Measurements from ENCODE around the gene TENM4.

Gene TENM4

DNA sequence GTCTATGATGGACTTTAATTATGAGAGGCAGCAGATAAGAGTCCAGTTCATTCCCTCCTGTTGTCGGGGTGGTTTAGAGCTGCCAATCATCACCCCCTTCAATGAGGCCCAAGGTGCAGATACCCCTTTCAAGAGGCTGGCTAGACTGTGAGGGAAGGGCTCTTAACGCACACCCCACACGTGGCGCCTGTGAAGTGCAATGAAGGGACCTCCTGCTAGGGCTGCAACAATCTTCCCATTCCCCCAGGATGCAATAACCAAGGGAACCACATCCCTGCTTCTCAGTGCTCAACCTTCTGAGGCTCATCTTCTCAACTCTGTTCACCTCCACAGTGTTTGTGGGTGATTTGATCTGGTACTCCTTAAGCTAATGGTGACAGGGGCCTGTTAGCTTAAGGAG lies 19.0 kb downstream of the TENM4 start:
- no peak for DNase-seq (ENCODE audit: low read depth in 1 of 2, low spot score in 1 of 2)

DNA sequence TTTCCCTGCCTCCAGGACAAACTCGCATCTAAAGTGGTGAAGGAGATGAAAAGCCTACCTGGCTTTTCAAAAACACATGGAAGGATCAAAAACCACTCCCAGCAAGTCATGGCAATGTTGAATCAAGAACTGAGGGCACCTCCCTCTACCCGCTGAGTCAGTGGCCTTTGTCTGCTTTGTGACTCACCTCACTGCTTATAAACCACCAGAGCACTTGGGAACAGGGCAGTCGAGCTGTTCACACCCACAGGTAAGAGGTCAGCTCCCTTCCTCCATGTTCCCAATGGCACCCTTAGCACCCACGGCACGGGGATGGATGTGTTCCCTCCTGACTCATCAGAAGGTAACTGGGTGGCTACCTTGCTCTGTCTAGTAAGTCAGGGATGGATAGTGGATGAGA lies 21.7 kb downstream of the TENM4 start:
- DNase-seq (ENCODE audit: low read depth in 1 of 2, low spot score in 1 of 2) = no peak

DNA sequence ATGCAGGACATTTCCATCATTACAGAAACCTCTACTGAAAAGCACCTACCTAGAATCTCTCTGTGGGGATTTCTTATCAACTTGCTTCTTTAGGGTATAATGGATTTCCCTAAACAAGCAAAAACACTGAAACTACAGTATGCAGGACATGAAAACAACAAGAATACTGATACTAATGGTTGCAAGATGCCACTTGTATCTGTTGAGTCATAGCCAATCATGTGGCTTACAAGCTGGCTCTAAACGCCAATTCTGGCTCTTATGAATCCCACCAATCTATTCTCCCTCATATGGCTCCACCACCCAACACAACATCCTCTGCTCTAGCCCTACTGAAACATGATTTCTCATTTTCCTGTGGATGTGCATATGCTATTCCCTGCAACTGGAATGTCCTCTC lies 22.6 kb downstream of the TENM4 start:
- no peak for DNase-seq (ENCODE audit: low read depth in 1 of 2, low spot score in 1 of 2)

DNA sequence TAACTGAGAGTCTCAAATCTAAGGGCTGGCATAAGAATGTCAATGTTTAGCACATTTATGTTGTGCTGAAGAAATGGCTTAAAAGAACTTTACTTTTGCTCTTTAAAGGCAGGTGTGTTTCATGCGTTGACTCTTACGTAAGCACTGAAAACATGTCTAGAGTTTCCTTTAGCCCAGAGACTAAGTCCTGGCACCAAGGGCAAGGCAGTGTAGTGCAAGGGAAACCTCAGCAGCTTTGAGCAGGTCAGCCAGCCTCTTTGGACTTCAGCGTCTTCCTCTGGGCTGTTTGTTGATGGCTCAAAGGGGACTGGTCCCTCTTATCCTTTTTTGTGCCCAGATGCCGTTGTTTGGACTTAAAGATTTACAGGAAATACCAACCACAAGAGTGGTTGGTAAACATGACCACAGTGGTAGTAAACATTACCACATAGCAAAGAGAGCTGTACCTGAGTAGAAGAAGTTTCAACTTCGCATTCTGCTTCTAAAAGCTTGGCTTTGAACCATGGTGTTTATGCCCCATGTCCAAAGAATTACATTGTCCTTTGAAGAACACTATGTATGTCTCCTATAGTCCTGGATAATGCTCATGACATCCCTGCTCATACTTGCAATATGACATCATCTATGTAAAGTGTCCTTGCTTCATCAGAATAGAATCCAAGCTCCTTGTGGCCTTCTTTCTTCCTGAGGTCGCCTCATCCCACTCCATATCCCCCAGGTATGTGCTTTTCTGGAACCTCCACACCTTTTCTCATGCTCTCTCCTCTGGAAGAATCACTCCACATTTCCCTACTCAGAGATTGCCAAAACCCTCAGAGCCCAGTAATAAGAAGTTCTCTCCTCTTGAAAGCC lies 23.5 kb downstream of the TENM4 start:
- no peak for DNase-seq (ENCODE audit: low read depth in 1 of 2, low spot score in 1 of 2)

DNA sequence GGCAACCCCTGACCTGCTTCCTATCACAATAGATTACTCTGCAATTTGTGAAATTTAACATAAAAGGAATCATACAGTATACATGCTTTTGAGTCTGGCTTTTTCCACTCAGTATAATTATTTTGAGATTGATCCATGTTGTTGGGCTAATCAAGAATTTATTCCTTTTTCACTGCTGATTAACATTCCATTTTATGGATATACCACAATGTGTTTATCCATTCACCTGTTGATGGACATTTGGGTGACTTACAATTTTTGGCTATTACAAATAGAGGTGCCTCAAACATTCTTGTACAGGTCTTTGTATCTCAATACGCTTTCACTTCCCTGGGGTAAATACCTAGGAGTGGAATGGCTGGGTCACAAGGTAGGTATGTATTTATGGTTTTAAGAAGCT lies 24.9 kb downstream of the TENM4 start:
- DNase-seq (ENCODE audit: low read depth in 1 of 2, low spot score in 1 of 2) = no peak

DNA sequence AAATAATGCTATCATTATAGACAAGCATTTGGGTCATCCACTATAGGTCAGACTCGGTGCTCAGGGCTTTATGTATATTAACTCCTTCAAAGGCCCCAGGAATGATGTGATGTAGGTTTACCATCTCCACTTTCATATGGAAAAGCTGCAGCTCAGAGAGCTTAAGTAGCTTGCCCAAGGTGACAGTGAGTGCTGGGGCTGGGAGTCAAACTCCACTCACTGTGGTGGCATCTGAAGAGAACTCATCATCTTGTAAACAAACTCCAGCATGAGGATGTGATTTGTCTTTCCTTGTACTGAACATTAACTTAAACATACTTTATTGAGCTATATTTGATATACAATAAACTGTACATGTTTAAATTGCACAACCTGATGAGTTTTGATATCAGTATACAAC lies 25.4 kb downstream of the TENM4 start:
- DNase-seq (ENCODE audit: low read depth in 1 of 2, low spot score in 1 of 2) = no peak

DNA sequence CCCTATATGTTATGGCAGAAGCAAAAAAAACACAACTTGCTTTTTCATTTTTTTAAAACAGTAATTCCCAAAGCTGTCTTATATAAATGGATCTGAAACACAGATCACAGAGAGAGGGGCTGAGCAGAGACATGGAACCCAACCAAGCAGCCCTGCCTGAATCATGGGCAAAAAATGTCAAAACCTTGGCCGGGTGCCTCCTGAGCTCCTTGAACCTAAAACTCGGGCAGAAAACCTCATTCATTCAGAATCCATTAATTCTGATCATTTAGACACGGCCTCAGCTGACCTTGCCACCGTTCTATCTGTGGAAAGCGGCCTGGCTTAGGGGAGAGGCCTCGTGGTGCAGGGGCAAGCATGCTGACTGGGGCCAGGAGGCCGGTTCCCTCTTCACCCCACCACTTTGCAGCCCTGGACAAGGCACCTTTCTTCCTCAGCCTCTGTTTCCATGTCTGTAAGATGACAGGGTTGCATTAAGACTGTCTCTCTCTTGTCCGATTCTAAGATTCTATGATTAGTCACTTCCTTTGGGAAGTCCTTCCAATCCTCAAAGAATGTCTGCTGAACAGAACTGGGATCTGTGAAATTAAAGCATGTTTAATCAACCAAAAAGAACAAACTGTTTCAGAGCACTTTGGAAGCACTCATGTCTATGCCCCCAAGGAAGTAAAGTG lies 26.0 kb downstream of the TENM4 start:
- no peak for DNase-seq (ENCODE audit: low read depth in 1 of 2, low spot score in 1 of 2)

DNA sequence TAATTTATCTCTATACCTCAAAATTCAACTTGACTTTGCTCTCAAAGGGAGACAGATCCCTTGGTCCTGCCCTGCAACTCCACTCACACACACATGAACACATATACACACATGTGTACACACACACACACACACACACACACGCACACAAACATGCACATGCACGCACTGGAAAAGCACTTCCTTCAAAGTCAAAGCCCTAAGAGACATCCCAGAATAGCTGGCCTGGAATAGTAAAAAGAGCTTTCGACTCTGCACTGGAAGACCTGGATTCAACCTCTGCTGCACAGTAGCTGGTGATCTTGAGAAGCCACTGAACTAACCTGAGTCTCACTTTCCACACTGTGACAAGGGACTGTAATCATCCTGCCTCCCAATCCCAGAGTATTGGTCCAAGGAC lies 26.8 kb downstream of the TENM4 start:
- DNase-seq (ENCODE audit: low read depth in 1 of 2, low spot score in 1 of 2) = no peak

DNA sequence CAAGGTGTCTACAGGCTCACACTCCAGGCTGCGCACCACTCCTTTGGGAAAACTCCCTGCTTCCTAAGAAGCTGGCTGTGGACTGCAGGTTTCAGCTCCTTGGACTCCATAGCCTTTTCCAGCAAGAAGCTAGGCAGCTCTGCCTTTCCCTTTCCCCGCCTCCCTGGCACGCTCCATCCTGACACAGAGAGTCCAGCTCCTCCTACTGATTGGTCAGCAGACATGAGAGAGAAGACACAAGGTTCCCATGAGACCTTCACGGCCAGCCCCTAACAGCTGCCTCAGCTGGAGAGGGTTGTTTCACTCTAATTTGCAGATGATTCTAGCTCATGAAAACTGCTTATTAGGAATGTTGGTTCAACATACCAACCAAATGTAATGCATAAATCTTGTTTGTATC lies 27.6 kb downstream of the TENM4 start:
- DNase-seq (ENCODE audit: low read depth in 1 of 2, low spot score in 1 of 2) = no peak

DNA sequence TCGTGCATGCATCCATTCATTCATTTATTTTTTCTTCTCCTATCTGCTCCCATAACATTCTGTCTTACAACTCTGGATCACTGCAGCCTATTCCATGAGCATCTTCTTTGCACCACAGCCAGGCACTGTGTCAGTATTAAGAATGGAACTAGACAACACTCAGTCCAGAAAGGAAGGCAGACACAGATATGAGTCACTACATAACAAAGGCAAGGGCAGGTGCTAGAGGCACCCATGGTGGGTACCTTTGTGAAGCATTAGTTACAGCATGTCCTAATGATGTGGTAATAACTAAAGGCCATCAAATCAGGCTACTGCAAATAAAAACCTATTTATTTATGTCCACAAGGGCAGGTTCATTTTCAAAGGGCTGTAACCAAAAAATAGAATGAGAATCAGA lies 28.1 kb downstream of the TENM4 start:
- DNase-seq (ENCODE audit: low read depth in 1 of 2, low spot score in 1 of 2) = no peak

DNA sequence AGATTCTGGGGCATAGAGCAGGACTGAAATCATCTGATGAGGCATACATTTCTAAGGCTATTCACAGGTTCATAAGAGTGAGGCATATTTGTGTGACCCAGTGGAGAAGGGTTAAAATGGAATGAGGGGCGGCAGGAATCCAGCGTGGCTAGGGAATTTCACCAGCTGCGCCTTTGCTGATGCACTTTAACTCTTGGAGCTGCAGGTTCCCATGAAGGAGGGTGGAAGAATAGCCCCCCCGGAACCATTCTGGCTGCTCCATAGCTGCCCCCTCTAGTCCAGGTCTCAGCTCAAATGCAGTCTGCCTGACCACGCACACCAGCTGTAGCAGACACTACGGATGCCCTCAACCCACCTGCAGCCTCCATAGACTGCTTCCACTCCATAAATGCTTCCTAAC lies 31.5 kb downstream of the TENM4 start:
- no peak for DNase-seq (ENCODE audit: low read depth in 1 of 2, low spot score in 1 of 2)

DNA sequence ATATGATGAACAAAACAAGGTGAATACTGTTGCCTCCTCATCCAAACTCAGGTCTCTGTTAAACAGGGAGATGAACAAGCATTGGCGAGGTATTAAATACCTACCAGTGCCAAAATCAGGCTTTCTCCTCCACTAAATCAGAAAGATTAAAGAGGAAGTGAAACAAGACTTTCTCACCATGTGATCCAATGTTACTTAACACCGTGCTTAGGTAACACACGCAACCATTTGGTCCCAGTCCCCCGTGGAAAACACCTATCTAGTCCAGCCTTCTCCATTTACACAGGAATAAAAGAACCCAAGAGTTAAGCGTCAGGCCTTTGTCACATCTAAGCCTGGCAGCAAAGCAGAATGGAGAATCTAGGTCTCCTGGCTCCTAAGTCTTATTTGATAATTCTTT lies 34.5 kb downstream of the TENM4 start:
- no peak for DNase-seq (ENCODE audit: low read depth in 1 of 2, low spot score in 1 of 2)

DNA sequence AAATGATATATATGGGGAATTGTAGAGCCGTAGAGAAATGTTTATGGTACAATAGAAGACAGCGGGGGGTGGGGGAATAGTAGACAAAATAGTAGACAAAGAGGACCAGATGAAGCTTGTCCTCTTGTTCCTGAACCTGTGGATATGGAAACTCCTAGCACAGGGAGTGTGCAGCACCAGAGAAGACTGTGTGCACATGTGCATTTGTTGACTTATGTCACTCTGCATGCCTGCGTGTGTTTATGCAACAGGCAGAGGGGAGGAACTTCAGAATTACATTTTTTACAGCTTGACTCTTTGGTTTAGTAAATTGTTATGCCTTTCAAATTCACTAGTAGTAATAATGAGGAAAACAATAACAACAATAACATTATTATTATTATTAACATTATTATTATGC lies 36.0 kb downstream of the TENM4 start:
- DNase-seq (ENCODE audit: low read depth in 1 of 2, low spot score in 1 of 2) = no peak

DNA sequence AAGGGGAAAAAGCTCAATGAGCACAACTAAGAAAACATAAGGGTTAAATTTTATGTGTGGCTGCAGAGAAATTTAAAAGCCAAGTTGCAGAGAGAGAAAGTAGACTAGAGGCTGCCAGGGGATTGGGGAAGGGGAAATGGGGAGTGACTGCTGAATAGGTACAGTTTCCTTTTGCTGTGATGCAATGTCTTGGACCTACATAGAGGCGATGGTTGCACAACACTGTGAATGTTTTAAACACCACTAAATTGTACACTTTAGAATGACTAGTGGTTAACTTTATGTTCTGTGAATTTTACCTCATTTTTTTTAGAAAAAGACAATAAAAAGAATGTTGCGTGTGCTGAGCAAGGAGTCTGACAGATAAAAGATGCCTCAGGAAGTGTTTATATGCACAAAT lies 36.5 kb downstream of the TENM4 start:
- DNase-seq (ENCODE audit: low read depth in 1 of 2, low spot score in 1 of 2) = no peak

DNA sequence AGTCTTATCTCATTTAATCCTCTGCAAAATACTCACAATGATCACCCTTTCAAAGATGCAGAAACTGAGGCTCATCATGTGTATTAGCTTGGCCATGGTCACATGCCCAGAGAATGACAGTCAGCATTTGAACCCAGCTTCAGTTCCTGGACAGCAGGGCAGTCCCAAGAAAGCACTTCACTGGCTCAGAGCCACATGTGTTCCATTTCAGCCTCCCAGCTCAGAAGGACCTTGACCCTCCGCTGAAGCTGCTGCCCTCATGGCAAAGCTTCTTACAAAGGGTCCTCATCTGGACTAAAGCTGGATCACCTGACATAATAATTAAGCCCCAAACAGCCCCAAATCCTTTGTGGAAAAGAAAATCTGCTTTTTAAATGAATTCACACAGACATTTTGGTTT lies 37.0 kb downstream of the TENM4 start:
- DNase-seq (ENCODE audit: low read depth in 1 of 2, low spot score in 1 of 2) = no peak

DNA sequence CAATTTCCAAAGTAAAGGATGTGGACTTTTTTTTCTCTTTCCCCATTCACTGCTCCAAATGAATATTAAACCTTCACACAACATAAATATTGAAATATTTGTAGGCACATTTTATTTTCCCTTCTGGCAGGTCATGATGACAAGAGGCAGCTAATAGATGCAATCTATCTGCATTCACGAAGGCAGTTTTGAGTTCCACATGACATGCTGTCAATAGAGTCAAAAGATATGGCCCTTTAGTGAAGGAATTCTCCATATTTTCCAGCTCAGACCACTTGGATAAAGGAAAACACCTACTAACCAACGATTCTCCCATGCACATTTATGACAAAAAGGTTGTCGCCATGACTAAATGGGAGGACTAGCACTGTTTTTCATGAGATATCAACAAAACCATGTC lies 37.9 kb downstream of the TENM4 start:
- no peak for DNase-seq (ENCODE audit: low read depth in 1 of 2, low spot score in 1 of 2)

DNA sequence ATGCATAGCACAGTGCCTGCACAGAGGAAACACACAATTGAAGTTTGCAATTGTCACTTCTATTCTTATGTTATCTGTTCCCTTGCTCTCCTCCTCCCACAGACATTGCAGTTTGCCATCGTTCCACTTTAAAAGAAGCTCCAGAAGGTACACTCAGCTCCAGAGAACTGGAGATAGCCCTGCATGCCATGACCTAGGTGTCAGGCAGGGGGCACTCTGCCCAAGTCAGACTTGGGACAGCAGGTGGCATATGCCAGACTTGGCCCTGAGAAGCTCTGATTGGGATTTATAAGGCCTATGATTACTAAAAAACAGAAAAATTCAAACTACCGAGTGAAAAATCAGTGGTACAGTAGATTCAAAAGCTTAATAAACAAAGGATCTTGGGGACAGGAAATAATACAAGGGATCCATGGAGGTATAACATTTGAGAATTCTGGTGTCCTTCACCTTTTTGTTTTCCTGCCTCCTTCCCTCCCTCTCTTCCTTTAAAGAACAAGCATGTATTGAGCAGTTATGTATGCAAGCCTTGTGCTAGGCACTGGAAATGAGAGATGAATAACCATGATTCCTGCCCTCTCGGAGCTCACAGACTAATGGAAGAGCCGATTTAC lies 40.0 kb downstream of the TENM4 start:
- DNase-seq (ENCODE audit: low read depth in 1 of 2, low spot score in 1 of 2) = no peak

DNA sequence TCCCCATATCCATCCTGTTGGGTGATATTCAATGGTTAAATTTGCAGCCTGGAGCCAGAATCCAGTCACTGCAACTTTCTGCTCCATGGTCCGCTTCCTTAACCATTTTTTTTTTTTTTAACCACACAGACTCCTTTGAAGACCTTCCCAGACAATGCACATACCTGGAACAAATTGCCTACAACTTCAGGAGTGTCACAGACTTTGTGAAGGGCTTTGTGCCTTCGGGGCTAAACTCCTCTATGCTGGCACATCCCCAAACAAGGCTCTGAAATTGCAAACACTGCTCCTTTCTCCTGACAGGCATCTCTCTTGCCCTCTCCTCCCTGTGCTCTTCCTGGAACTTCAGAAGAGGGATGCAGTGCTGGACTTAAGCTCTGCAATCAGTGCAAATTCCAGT lies 40.6 kb downstream of the TENM4 start:
- no peak for DNase-seq (ENCODE audit: low read depth in 1 of 2, low spot score in 1 of 2)

DNA sequence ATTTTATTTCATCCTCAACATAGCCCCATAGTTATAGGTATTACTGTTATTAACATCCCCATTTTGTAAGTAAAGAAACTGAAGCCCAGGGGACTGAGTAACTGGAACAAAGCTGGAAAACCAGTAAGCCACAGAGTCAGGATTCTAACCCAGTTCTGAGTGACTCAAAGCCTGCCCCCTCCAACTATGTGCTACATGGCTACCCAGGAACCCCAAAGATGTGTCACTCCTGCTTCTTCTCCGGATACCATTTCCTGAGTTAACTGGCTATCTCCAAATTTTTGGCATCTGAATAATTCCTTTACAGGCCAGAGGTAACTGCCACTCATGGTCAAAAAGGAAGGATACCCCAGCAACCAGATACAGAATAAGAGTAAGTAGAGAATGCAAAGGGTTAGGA lies 43.6 kb downstream of the TENM4 start:
- DNase-seq (ENCODE audit: low read depth in 1 of 2, low spot score in 1 of 2) = no peak

DNA sequence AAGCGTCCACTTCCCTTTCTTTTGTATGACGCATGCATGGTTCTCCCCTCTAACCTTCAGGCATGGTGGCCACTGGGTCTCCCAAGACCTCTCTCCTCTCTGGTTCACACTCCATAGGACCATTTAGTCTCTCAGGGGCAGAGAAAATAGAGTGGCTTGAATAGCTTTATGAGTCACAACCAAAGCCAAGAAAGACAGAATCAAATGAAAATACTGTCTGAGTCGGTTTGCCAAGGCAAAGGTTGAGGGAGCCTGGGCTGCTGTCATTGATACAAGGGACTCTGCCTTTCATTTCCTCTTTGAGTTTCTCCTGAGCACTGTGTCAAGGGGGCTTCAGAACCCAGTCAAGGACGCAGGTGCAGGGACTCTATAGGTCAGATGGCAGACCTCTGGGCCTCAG lies 44.2 kb downstream of the TENM4 start:
- no peak for DNase-seq (ENCODE audit: low read depth in 1 of 2, low spot score in 1 of 2)

DNA sequence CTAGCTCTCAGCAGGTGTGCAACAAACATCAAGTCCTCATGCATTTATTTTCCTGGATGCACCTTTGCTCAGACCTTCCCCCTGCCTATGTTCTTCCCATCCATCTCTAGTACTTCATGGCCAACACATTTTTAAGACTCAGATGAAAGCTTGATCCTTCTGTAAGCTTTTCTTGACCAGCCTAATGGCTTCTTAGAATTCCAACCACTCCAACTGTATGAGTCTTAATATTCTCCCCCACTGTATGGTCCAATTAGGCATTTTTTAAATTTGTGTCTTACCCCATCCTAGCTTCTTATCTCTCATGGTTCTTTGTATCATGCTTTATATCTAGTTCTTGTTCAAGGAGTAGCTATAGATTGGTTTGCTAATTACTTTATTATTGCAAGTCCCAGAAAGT lies 44.8 kb downstream of the TENM4 start:
- no peak for DNase-seq (ENCODE audit: low read depth in 1 of 2, low spot score in 1 of 2)

DNA sequence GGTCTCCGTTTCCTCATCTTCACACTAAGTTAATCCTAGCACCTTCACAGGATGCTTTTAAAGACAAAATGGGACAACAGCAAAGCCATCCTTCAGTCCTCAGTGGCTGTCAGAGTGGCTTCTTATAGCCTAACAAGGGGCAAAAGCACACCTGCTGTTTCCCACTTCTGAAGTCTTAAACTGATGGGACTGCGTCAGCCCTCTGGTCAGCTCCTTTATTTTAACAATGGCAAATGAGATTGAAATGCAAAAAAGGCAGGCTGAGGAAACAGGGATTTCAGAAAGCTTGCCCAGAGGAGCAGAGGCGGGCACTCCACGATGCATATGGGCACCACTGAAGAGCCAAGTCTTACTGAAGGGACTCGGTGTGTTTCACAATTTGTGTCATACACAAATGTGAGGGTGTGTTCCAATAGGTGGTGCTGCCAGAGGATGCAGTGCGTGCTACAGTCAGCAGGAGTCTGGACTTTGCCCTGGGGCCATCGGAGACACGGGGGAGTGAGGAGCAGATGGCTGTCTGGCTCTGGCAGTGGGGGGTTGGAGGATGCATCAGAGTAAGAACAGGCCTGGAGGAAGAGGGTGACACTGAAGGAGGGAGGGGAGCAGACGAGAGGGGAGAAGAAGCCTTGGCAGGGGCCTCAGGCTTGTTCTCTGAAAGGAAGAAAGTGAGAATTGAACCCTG lies 47.3 kb downstream of the TENM4 start:
- DNase-seq (ENCODE audit: low read depth in 1 of 2, low spot score in 1 of 2) = no peak

Data from activated CD4-positive, alpha-beta T cell treated with anti-CD3 and anti-CD28 coated beads, Interleukin-2, amount 50 U/mL, for 24 hours (primary cell).